Activated T-cell treated with anti-CD3 and anti-CD28 coated beads, Interleukin-2, amount 50 U/mL, for 24 hours (primary cell): Measurements from ENCODE around the gene ADD1.

Experiments used
- DNase-seq: peaks from one replicate; pipeline ENCODE4 v3.0.0-alpha.2; 2020
- H3K27ac Mint-ChIP-seq: 2 replicates; pipeline ENCODE4 v1.8.0; 2020; ENCODE audit warnings: mild to moderate bottlenecking, mixed read lengths
- H3K27me3 Mint-ChIP-seq: 2 replicates; pipeline ENCODE4 v1.8.0; 2020; ENCODE audit warnings: mixed read lengths
- H3K36me3 Mint-ChIP-seq: 2 replicates; pipeline ENCODE4 v1.8.0; 2020; ENCODE audit warnings: low read depth, mixed read lengths
- H3K4me1 Mint-ChIP-seq: 2 replicates; pipeline ENCODE4 v1.8.0; 2020; ENCODE audit warnings: low read depth, mixed read lengths
- H3K4me3 Mint-ChIP-seq: 2 replicates; pipeline ENCODE4 v1.8.0; 2020; ENCODE audit warnings: mild to moderate bottlenecking, moderate library complexity, mixed read lengths
- H3K9me3 Mint-ChIP-seq: 2 replicates; pipeline ENCODE4 v1.8.0; 2020; ENCODE audit warnings: mixed read lengths

ADD1 gene

DNA sequence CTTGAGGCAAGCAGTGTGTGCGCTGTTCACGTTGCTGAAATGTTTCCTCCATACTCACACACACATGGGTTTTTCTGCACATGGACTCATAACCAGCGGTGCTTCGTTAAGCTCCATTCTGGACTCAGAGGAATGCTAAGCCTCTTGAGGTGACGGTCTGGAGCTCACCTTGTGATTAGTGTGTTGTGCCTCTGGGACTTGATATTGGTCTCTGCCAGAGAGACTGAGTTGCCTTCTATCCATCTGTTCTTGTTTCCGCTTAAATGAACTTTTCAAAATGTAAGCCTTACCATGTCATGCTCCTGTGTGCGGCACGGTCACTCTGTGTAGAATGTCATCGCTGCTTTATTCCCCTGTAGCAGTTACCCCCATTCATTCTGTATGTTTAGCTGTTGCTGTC is 42.5 kb downstream of the ADD1 start:
- Mint-ChIP-seq H3K9me3 (no peaks in the 10 kb centered on the region), H3K4me1 (peaks cover 10% of the 10 kb centered on the region), H3K4me3 (no peak overlapping the region), H3K27me3 (no peaks in the 10 kb centered on the region), H3K36me3 (peaks cover 69% of the 10 kb centered on the region), H3K27ac (peak overlapping the region; percentile 10)
- DNase-seq, result no peak

DNA sequence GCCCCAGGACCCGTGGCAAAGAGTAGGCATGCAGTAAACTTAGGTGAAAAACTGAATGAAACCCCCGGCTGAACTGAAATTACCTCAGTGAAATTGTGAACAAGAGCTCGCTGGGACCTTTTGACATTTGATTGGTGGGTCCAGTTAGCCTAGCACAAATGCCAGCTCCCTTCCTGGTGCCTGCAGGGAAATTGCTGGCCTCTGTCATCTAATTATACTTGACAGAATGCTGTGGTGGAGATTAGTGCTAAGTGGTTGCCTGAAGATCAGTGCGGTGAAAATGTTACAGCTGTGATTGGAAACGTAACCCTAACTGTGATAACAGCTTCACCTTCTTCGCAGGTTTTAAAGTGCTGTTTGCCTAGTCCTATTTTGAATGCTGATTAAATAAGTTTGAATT is 43.0 kb downstream of the ADD1 start:
- no peak overlapping the region for H3K27ac Mint-ChIP-seq
- peaks cover 10% of the 10 kb centered on the region for H3K4me1 Mint-ChIP-seq
- H3K27me3 Mint-ChIP-seq, result no peaks in the 10 kb centered on the region
- peaks cover 65% of the 10 kb centered on the region for H3K36me3 Mint-ChIP-seq
- no peaks in the 10 kb centered on the region for H3K9me3 Mint-ChIP-seq
- H3K4me3 Mint-ChIP-seq, result no peak overlapping the region
- no peak for DNase-seq

DNA sequence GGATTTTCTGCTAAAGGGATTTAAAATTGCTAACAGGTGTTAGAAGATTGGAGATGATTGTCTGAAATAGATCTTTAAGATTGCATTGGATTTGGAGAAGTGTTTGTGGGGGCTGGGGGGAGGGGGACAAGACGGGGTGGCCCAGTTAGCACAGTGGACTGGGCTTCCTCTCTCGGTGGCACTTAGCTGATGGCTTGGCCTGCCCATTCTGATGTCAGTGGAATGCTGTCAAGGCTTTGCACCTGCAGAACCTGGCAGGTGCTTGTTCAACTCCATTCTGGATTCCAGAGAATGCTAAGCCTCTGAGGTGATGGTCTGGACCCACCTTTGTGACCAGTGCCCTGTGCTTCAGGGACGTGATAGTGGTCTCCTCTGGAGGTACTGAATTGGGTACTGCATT is 43.7 kb downstream of the ADD1 start:
- H3K9me3 Mint-ChIP-seq, result no peaks in the 10 kb centered on the region
- no peak for DNase-seq
- H3K27ac Mint-ChIP-seq, result no peak overlapping the region
- H3K4me1 Mint-ChIP-seq, result peaks cover 10% of the 10 kb centered on the region
- H3K27me3 Mint-ChIP-seq, result no peaks in the 10 kb centered on the region
- no peak overlapping the region for H3K4me3 Mint-ChIP-seq
- H3K36me3 Mint-ChIP-seq, result peaks cover 63% of the 10 kb centered on the region

DNA sequence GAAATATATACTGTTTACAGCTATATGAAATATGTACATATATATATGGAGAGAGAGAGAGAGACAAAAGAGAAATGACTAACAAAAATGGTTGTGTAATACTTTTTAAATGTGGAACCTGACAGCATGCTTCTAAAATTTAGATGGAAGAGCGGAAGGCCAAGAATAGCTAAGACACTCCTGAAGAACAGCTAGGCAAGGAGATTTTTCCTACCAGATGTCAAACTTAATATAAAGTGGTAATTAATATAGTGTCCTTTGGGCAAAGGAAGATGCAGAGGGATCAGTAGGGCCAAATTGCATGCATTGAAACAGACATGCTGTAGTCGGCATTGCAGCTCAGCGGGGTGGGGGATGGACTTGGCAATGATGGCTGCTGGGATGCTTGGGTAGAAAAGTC is 45.2 kb downstream of the ADD1 start:
- Mint-ChIP-seq H3K27ac (no peak overlapping the region), H3K36me3 (peaks cover 59% of the 10 kb centered on the region), H3K9me3 (no peaks in the 10 kb centered on the region), H3K4me1 (peaks cover 10% of the 10 kb centered on the region), H3K27me3 (no peaks in the 10 kb centered on the region), H3K4me3 (no peak overlapping the region)
- DNase-seq, result no peak

DNA sequence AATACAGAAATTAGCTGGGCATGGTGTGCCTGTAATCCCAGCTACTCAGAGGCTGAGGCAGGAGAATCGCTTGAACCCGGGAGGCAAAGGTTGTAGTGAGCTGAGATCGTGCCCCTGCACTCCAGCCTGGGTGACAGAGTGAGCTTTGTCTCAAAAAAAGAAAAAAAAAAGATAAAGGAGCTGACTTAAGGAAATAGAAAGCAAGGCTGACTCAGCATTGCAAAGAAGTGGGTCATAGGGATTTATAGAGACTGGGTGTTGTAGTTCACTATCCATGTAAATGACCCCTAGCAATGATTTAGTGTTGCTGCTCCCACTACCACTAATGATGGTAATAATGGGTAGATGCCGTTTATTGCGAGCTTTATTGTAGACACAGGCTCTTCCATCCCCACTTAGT is 47.6 kb downstream of the ADD1 start:
- Mint-ChIP-seq H3K36me3 (peaks cover 61% of the 10 kb centered on the region), H3K4me3 (no peak overlapping the region), H3K4me1 (peaks cover 2% of the 10 kb centered on the region), H3K27ac (peak overlapping the region; percentile 73), H3K9me3 (no peaks in the 10 kb centered on the region), H3K27me3 (no peaks in the 10 kb centered on the region)
- DNase-seq, result no peak

DNA sequence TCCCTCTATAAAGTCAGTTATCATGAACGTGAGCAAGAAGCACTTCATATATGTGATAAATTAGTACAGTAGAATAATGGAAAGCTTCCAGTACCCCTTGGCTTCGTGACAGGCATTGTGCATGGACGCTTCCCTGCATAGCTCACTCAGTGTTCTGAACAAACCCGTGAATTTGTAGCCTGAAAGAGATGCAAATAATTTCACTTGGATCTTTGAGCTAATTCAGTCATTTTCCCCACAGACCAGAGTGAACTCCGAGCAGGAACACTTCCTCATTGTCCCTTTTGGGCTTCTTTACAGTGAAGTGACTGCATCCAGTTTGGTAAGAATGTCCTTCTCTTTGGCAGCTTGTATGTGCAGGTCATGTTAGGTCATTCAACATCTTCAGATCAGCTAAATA is 50.1 kb downstream of the ADD1 start:
- H3K36me3 Mint-ChIP-seq, result peaks cover 64% of the 10 kb centered on the region
- H3K27ac Mint-ChIP-seq, result peak overlapping the region; percentile 37
- no peaks in the 10 kb centered on the region for H3K9me3 Mint-ChIP-seq
- no peaks in the 10 kb centered on the region for H3K4me1 Mint-ChIP-seq
- H3K27me3 Mint-ChIP-seq, result no peaks in the 10 kb centered on the region
- no peak for DNase-seq
- no peak overlapping the region for H3K4me3 Mint-ChIP-seq

DNA sequence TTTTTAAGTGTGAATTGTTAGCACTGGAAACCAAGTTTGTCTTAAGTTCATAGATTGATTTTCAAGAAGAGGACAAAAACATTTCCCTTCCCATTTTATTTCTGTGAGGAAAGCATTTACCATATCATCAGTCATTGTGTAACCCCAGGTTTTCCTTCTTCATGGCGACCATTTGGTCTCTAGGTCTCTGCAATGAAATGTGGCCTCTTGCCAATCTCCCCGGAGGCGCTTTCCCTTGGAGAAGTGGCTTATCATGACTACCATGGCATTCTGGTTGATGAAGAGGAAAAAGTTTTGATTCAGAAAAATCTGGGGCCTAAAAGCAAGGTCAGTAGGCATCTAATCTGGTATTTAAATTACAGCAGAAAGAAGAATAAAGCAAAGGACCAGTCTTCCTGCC is 54.4 kb downstream of the ADD1 start:
- Mint-ChIP-seq H3K27ac (peak overlapping the region; percentile 69), H3K9me3 (no peaks in the 10 kb centered on the region), H3K36me3 (peaks cover 91% of the 10 kb centered on the region), H3K4me1 (no peaks in the 10 kb centered on the region), H3K27me3 (no peaks in the 10 kb centered on the region), H3K4me3 (no peak overlapping the region)
- no peak for DNase-seq

DNA sequence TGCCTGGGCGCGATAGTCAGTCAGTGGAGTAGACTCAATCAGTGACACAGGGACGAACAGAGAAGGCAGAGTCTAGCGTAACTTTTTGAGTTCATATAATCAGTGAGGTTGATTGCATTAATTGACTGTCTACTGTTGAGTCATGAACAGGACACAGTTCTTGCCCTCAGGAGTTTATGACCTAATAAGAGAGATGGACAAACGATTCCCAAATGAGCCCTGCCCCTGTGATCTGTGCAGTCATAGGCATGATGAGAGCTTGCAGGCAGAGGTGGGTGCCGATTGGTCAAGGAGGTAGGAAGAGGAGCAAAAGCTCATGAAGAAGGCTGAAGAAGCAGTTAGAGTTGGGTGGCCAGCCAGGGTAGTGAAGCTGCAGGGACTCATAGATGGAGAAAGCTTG is 57.1 kb downstream of the ADD1 start:
- H3K36me3 Mint-ChIP-seq, result peaks cover 92% of the 10 kb centered on the region
- no peak overlapping the region for H3K4me3 Mint-ChIP-seq
- H3K9me3 Mint-ChIP-seq, result no peaks in the 10 kb centered on the region
- no peaks in the 10 kb centered on the region for H3K27me3 Mint-ChIP-seq
- peak overlapping the region; percentile 56 for H3K27ac Mint-ChIP-seq
- peaks cover 15% of the 10 kb centered on the region for H3K4me1 Mint-ChIP-seq
- DNase-seq, result no peak

DNA sequence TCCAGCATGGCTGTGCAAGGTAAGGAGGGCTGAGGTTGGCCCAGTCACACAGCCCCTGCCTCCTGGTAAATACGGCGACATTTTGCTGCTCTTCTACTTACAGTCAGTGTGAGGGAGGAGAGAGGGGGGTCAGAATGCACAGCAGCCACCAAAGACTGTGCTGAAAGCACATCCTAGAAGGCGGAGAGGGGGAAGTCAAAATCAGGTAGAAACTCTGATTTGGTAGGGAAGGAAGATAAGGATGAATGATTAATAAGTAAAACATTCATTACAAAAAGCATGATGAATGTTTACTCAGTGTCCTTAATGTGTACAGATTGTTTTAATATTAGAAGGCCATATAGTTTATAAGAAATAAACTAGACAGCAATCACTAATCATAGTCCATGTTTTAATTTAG is 57.5 kb downstream of the ADD1 start:
- Mint-ChIP-seq H3K36me3 (peaks cover 92% of the 10 kb centered on the region), H3K27me3 (no peaks in the 10 kb centered on the region), H3K4me3 (no peak overlapping the region), H3K27ac (peak overlapping the region; percentile 56), H3K9me3 (no peaks in the 10 kb centered on the region), H3K4me1 (peaks cover 19% of the 10 kb centered on the region)
- DNase-seq, result no peak

DNA sequence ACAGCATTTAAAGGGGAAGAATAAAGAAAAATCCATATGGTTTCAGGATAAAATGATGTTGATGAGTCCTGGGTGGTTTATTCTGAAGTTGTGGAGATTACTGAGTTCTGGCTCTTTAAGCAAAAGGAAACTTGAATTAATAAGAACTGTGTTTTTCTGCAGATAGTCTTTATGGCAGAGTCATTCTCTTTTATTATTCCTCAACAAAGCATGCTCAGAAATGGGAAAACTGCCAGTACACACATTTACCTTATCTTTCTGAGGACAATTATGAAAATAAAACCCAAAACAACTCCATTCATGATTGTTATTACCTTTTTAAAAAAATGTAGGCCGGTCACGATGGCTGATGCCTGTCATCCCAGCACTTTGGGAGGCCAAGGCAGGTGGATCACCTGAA is 58.5 kb downstream of the ADD1 start:
- H3K27ac Mint-ChIP-seq, result peak overlapping the region; percentile 66
- no peak for DNase-seq

DNA sequence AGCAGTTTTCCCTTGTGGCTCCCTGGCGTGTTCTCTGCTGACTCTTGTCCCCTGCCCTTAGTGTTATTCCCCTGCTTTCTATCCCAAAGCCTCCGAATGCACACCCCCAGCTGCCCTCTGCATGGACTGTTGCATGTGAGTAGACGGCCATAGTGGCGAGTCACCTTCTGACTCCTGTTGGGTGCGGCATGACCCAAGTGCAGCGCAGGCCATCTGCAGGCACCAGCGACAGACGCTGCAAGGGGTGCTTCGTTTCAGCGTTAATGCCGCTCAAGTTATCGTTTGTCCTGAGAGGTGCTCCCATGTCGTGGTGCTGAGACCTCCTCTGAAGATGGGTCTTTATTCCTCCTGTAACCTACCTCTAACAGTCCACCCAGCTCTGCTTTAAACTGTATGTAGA is 61.9 kb downstream of the ADD1 start:
- peak overlapping the region; percentile 18 for H3K27ac Mint-ChIP-seq
- no peak overlapping the region for H3K4me3 Mint-ChIP-seq
- DNase-seq, result no peak
- peaks cover 94% of the 10 kb centered on the region for H3K36me3 Mint-ChIP-seq
- no peaks in the 10 kb centered on the region for H3K9me3 Mint-ChIP-seq
- H3K4me1 Mint-ChIP-seq, result peaks cover 33% of the 10 kb centered on the region
- H3K27me3 Mint-ChIP-seq, result no peaks in the 10 kb centered on the region

More for the DNA sequence above, 58.5 kb downstream of the ADD1 start:
- Mint-ChIP-seq H3K4me3 (no peak overlapping the region), H3K36me3 (peaks cover 91% of the 10 kb centered on the region), H3K27me3 (no peaks in the 10 kb centered on the region), H3K9me3 (no peaks in the 10 kb centered on the region), H3K4me1 (peaks cover 27% of the 10 kb centered on the region)

DNA sequence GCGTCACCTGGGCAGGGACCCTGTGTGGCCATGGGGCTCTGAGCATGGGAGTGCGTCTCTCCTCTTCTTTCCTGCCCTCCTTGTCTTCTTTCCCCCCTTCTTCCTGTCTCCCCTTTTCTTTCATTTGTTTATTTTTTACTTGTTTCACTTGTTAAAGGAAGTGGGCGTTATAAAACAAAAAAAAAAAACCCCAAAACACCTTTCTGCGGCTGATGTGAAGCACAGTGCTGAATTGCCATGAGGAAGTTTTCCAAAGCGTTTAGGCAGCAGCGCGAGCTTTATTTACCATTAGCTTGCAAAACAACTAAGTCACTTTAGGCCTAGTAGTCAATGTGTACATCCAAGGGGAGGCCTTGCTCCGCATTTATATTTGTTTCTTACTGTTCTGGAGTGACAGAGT is 62.6 kb downstream of the ADD1 start:
- H3K9me3 Mint-ChIP-seq, result no peaks in the 10 kb centered on the region
- H3K4me1 Mint-ChIP-seq, result peaks cover 33% of the 10 kb centered on the region
- H3K4me3 Mint-ChIP-seq, result no peak overlapping the region
- H3K27ac Mint-ChIP-seq, result peak overlapping the region; percentile 82
- H3K27me3 Mint-ChIP-seq, result no peaks in the 10 kb centered on the region
- no peak for DNase-seq
- H3K36me3 Mint-ChIP-seq, result peaks cover 94% of the 10 kb centered on the region

DNA sequence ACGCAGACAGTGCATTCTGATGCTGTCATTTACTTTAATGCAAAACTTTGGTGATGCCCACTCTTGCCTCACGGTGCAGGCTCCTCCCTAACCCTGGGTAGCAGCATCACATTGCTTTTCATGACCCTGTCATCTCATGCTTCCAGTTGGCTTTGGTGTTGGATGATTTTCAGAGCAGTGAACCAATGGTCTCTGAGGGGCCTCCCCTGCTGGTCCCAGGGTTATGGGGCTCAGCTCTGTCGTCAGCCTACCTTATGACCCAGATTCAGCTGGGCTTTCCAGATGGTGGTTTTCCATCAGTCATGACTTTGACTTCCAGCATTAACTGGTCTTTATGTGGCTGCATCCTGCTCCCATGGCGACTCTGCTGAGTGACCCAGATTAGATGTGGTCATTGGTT is 63.6 kb downstream of the ADD1 start:
- Mint-ChIP-seq H3K36me3 (peaks cover 92% of the 10 kb centered on the region), H3K9me3 (no peaks in the 10 kb centered on the region), H3K27ac (peak overlapping the region; percentile 71), H3K27me3 (no peaks in the 10 kb centered on the region), H3K4me1 (peaks cover 33% of the 10 kb centered on the region), H3K4me3 (no peak overlapping the region)
- no peak for DNase-seq

DNA sequence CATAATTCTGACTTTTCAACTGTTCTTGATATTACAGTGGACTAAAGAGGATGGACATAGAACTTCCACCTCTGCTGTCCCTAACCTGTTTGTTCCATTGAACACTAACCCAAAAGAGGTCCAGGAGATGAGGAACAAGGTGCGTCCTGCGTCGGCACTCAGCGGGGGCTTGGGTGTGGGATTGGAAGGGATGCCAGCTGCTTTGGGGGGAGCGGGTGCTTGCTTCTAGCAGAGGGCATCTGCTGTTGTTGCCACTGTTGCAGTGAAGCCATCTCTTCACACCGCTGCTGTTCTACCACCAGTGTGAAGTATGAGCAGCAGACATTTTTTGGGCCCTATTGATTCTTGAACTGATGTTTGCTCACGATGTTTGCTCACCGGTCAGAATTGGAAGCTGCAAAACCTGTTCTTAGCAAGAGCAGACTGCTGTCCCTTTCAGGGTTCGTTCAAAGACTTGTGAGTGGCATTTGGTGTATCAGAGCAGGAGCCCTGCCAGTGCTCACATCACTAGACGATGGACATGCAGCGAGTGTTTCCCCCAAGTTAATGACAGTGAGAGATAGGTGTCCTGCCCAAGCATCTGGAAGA is 64.2 kb downstream of the ADD1 start:
- peaks cover 94% of the 10 kb centered on the region for H3K36me3 Mint-ChIP-seq
- no peak for DNase-seq
- H3K9me3 Mint-ChIP-seq, result no peaks in the 10 kb centered on the region
- no peaks in the 10 kb centered on the region for H3K27me3 Mint-ChIP-seq
- H3K27ac Mint-ChIP-seq, result peak overlapping the region; percentile 71
- H3K4me1 Mint-ChIP-seq, result peaks cover 33% of the 10 kb centered on the region
- H3K4me3 Mint-ChIP-seq, result no peak overlapping the region

DNA sequence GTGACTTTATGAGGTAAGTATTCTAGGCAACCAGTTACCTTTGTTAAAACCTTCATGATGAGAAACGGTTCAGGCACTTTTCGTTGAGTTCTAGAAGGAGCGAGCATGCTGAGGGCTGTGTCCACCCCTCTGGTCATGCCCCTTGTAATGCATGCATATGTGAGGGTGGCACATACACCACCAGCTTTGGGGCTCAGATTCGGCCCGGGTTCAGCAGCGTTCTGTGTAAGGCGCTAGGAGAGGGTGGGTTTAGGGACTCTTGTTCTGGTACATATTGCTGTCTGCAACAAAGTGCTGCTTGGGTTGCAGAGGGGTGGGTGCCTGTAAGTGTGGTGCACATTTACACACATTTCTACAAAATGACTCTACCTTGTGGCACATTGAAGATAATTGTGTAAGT is 65.0 kb downstream of the ADD1 start:
- H3K36me3 Mint-ChIP-seq, result peaks cover 95% of the 10 kb centered on the region
- H3K4me1 Mint-ChIP-seq, result peaks cover 33% of the 10 kb centered on the region
- H3K4me3 Mint-ChIP-seq, result no peak overlapping the region
- H3K9me3 Mint-ChIP-seq, result no peaks in the 10 kb centered on the region
- DNase-seq, result no peak
- no peak overlapping the region for H3K27ac Mint-ChIP-seq
- no peaks in the 10 kb centered on the region for H3K27me3 Mint-ChIP-seq

DNA sequence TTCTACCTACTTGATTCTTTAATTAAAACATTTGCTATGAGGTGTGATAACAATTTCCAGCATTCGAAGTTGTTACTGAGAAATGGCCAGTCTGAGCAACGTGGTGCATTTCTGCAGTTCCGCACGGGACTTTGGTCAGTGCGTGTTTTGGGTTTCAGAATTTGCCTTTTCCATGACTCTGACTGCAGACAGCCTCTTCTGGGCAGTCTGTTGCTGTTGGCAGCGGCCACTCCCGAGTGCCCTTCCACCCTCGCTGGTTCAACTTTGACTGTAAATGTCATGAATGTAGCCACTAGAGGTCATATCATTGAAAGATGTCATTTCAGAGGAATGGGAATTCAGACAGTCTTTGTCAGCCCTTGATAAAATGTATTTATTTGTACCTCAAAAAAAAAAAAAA is 65.9 kb downstream of the ADD1 start:
- H3K27ac Mint-ChIP-seq, result no peak overlapping the region
- peaks cover 93% of the 10 kb centered on the region for H3K36me3 Mint-ChIP-seq
- no peak overlapping the region for H3K4me3 Mint-ChIP-seq
- DNase-seq, result peak; percentile 15
- H3K4me1 Mint-ChIP-seq, result peaks cover 32% of the 10 kb centered on the region
- H3K9me3 Mint-ChIP-seq, result no peaks in the 10 kb centered on the region
- H3K27me3 Mint-ChIP-seq, result no peaks in the 10 kb centered on the region
